GM12872 (cell line): ENCODE results near the gene MRPL10.
A peak's percentile ranks its signal among the peaks of the same experiment; 100 is the strongest.

Source experiments
- CTCF ChIP-seq: IDR thresholded peaks from 3 replicates; pipeline ENCODE4 v1.5.1; 2011; ENCODE audit warnings: low read depth, mild to moderate bottlenecking, low read length, moderate library complexity; ENCODE audit not compliant: insufficient read depth

Gene MRPL10

GRCh38 chr17:47840742-47841487, 9.6 kb upstream of the MRPL10 start, which contains the start of gene SCRN2:
Gene SCRN2, minus strand, starts transcription at chr17:47841273. Its CDS starts 430 bp downstream, at chr17:47840843.
- peak; percentile 96 for TF ChIP-seq CTCF

- TF ChIP-seq CTCF = no peak
Measured at GRCh38 chr17:47840001-47840741, 8.8 kb upstream of the MRPL10 start.

- TF ChIP-seq CTCF = no peak
Measured at GRCh38 chr17:47839071-47839470, 7.7 kb upstream of the MRPL10 start.

GRCh38 chr17:47838636-47839035, 7.3 kb upstream of the MRPL10 start:
- no peak for TF ChIP-seq CTCF

GRCh38 chr17:47837401-47838039, 6.2 kb upstream of the MRPL10 start:
- no peak for TF ChIP-seq CTCF

- no peak for TF ChIP-seq CTCF
Measured at GRCh38 chr17:47836601-47837000, 5.3 kb upstream of the MRPL10 start.

- TF ChIP-seq CTCF = no peak
Measured at GRCh38 chr17:47834756-47835155, 3.4 kb upstream of the MRPL10 start.
